ENCODE results near the gene IKBIP.
"Not testable (repeated sequence)": the region's sequence is repeated elsewhere in the genome, so short reads cannot be mapped to it uniquely, and the experiment has no call there.

Gene IKBIP

DNA sequence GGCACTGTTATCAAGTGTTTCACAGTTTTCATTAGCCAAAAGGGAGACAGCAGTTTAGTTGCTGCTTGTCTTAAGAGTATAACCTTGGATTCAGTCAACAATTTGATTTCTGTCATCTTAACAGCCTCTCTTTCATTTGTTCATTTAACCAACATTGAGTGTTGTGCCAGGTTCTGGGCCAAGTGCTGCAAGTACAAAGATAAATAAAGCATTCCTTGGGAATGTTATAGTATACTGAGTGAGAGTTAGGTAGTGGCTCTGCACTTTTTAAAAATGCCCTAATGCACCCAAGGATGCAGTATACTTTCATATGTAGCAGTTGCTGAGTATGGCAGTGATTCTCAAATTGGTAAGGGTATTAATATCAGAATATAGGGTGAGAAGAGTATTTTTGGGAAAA lies 15.9 kb upstream of the IKBIP start:
- Histone ChIP-seq H3K4me3 (ENCODE audit: low read depth, low read length) (no peak overlapping the region), H3K9ac (ENCODE audit: low read depth, low read length) (no peak overlapping the region), H3K27me3 (ENCODE audit: control insufficient read depth, insufficient read depth, low read length) (no peaks in the 10 kb centered on the region), H3K4me1 (ENCODE audit: control insufficient read depth, insufficient read depth, low read length) (no peaks in the 10 kb centered on the region), H3K9me3 (ENCODE audit: control insufficient read depth, insufficient read depth, low read length) (no peaks in the 10 kb centered on the region), H3K27ac (ENCODE audit: low read depth, low read length) (no peak overlapping the region), H3K36me3 (ENCODE audit: control insufficient read depth, insufficient read depth, low read length) (peaks cover 44% of the 10 kb centered on the region)

DNA sequence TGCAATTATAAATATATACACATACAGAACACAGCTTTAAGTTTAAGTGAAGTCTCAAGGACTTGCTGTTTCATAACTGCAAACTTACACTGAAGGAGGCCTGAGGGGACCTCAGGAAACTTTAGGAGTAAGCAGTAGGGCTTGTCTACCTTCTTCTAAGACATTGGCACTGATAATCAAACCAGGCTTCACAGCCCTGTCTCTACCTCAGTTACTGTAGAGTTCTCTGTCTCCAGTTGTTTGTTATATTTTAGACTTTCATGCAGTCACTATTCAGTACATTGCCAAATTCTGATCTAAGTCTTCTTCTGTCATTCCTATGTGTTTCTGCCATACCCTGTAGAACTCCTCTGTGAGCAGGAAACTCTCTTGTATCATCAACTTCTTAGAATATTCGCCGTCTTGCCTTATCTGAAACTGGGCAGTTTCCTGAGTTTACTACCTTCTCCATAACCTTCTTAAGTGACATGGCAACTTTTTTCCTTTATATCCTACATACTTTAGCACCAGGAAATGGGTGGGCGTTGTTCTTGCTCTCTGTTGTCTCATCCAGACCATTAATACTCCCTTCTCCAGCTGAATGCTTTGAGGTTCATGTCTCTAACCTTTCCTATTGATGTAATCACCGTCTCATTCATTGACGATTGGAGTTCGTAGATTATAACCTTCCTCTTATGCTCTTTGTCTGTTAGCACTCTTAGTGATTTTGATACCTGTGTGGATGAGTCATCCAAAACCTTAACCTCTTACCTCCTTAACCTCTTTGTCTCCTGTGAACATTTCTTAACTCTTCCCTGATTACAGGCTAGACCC lies 11.9 kb upstream of the IKBIP start:
- Histone ChIP-seq H3K4me1 (ENCODE audit: control insufficient read depth, insufficient read depth, low read length) (no peaks in the 10 kb centered on the region), H3K4me3 (ENCODE audit: low read depth, low read length) (no peak overlapping the region), H3K27me3 (ENCODE audit: control insufficient read depth, insufficient read depth, low read length) (no peaks in the 10 kb centered on the region), H3K9ac (ENCODE audit: low read depth, low read length) (no peak overlapping the region), H3K9me3 (ENCODE audit: control insufficient read depth, insufficient read depth, low read length) (no peaks in the 10 kb centered on the region), H3K36me3 (ENCODE audit: control insufficient read depth, insufficient read depth, low read length) (peaks cover 31% of the 10 kb centered on the region; the same call in 1 of the 2 replicates), H3K27ac (ENCODE audit: low read depth, low read length) (no peak overlapping the region)

DNA sequence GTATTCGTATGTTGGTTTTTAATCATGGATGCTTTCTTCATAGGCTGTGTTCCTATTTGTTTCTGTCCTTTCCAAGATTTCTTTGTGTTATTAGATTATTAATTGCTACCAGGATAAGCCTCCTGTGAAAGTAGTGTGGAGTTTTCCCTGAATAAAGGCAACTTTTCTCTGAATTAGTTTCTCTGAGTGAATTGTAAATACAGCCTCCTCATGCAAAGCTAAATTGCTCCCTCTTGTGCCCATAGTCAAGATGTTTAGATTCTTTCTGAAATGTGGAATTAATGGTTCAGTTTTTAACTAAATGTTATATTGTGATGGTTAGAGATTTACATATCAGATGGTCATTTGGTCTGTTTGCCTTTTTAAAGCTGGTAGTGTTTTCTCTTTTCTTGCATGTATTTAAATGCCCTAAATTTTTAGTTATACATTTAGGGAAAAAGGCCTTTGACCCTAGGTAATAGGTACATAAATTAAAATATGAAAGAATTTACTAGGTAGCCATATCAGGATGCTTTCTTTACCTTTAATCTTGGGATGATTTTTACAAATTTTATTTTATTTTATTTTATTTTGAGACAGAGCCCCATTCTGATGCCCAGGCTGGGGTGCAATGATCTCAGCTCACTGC lies 9.4 kb upstream of the IKBIP start:
- Histone ChIP-seq H3K27ac (ENCODE audit: low read depth, low read length) (no peak overlapping the region), H3K36me3 (ENCODE audit: control insufficient read depth, insufficient read depth, low read length) (peaks cover 45% of the 10 kb centered on the region), H3K4me3 (ENCODE audit: low read depth, low read length) (no peak overlapping the region), H3K9ac (ENCODE audit: low read depth, low read length) (no peak overlapping the region), H3K4me1 (ENCODE audit: control insufficient read depth, insufficient read depth, low read length) (no peaks in the 10 kb centered on the region), H3K27me3 (ENCODE audit: control insufficient read depth, insufficient read depth, low read length) (no peaks in the 10 kb centered on the region), H3K9me3 (ENCODE audit: control insufficient read depth, insufficient read depth, low read length) (no peaks in the 10 kb centered on the region)

DNA sequence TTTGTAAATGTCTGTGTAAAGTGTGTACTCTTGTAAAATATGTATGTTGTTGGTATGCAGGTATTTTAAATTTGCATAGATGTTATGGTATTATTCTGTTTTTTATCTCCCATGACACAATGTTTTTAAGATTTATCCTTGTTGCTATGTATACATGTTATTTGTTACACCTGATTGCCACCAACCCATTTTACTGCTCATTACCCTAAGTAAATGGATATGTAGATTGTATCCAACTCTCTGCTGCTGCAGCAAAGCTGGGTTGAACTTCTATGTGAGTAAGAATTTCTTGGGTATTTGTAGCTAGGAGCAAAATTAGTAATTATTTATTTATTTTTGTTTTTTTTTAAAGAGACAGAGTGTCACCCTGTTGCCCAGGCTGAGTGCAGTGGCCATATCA lies 6.7 kb upstream of the IKBIP start:
- no peak overlapping the region for H3K4me3 ChIP-seq (ENCODE audit: low read depth, low read length)
- H3K27me3 ChIP-seq (ENCODE audit: control insufficient read depth, insufficient read depth, low read length), result no peaks in the 10 kb centered on the region
- no peak overlapping the region for H3K9ac ChIP-seq (ENCODE audit: low read depth, low read length)
- no peak overlapping the region for H3K27ac ChIP-seq (ENCODE audit: low read depth, low read length)
- 0 out of 2 replicates have a peak, but pooled peaks cover 3% of the 10 kb centered on the region for H3K4me1 ChIP-seq (ENCODE audit: control insufficient read depth, insufficient read depth, low read length)
- peaks cover 36% of the 10 kb centered on the region for H3K36me3 ChIP-seq (ENCODE audit: control insufficient read depth, insufficient read depth, low read length)
- H3K9me3 ChIP-seq (ENCODE audit: control insufficient read depth, insufficient read depth, low read length), result no peaks in the 10 kb centered on the region

DNA sequence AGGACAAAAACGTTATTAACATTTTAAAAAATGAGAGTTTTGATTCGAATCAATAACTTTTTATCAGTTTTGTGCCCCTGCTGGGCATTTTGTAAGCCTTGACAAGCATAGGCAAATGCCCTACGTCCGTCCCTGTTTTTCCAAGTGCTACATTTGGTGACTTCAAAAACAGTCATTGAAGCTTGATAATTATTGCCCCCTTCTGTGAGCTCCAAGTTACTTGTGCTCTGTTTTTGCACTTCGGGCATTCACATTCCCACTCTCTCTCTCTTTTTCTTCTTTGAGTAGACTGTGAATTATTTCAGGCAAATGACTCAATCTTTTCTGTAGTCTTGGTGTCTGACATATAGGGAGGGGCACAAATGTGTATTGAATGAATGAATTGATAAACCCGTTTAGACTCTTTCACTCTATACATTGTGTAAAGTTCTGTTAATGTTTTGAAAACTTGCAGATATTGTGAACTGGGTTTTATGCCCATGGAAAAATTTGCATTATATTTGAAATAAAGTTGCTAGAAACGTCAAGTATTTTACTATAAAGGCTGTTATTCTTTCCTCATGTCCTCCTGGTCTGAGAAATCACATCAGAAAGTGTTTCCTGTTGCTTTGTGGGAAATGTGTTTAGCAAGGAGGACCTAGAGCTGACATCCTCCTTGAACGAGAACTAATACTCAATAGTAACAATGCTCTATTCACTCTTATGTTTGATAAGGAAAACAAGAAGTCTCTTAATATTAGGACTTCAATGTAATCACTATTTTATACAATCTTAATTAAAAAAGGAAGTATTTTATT lies 1.9 kb upstream of the IKBIP start:
- no peaks in the 10 kb centered on the region for H3K27me3 ChIP-seq (ENCODE audit: control insufficient read depth, insufficient read depth, low read length)
- H3K36me3 ChIP-seq (ENCODE audit: control insufficient read depth, insufficient read depth, low read length), result peaks cover 29% of the 10 kb centered on the region
- no peak overlapping the region for H3K9ac ChIP-seq (ENCODE audit: low read depth, low read length)
- no peaks in the 10 kb centered on the region for H3K9me3 ChIP-seq (ENCODE audit: control insufficient read depth, insufficient read depth, low read length)
- H3K27ac ChIP-seq (ENCODE audit: low read depth, low read length), result no peak overlapping the region
- H3K4me3 ChIP-seq (ENCODE audit: low read depth, low read length), result peak overlapping the region; percentile 96
- H3K4me1 ChIP-seq (ENCODE audit: control insufficient read depth, insufficient read depth, low read length), result 0 out of 2 replicates have a peak, but pooled peaks cover 3% of the 10 kb centered on the region

DNA sequence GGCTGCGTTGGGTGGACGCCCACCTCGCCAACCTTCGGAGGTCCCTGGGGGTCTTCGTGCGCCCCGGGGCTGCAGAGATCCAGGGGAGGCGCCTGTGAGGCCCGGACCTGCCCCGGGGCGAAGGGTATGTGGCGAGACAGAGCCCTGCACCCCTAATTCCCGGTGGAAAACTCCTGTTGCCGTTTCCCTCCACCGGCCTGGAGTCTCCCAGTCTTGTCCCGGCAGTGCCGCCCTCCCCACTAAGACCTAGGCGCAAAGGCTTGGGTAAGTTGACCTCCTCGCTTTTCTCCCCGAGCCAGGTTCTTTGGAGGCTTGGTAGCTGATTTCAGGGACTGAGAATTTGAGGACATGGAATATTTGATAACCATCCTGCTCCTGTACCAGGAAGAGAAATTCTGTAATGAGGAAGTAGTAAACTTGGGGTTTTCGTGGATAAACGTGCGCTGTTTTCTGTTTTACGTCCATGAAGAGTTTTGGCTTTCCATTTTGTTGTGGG lies 1.0 kb upstream of the IKBIP start:
- peak overlapping the region; percentile 72 for H3K9ac ChIP-seq (ENCODE audit: low read depth, low read length)
- peaks cover 22% of the 10 kb centered on the region for H3K36me3 ChIP-seq (ENCODE audit: control insufficient read depth, insufficient read depth, low read length)
- peak overlapping the region; percentile 97 for H3K27ac ChIP-seq (ENCODE audit: low read depth, low read length)
- no peaks in the 10 kb centered on the region for H3K27me3 ChIP-seq (ENCODE audit: control insufficient read depth, insufficient read depth, low read length)
- H3K4me3 ChIP-seq (ENCODE audit: low read depth, low read length), result peak overlapping the region; percentile 96
- no peaks in the 10 kb centered on the region for H3K9me3 ChIP-seq (ENCODE audit: control insufficient read depth, insufficient read depth, low read length)
- H3K4me1 ChIP-seq (ENCODE audit: control insufficient read depth, insufficient read depth, low read length), result 0 out of 2 replicates have a peak, but pooled peaks cover 3% of the 10 kb centered on the region

DNA sequence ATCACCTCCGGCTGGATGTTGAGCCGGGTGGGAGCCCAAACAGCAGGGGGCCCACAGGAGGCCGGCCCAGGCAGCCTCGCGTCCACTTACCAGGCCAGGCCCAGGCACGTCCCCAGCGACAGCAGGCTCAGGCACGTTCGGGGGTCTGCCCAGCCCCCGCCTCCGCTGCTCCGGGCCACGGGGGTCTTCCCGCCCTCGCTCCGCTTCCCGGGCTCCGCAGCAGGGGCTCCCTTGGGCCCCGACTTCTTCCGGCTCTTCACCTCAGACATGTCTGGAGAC lies 216 bp downstream of the IKBIP start:
- Histone ChIP-seq H3K9ac (ENCODE audit: low read depth, low read length) (peak overlapping the region; percentile 29), H3K4me3 (ENCODE audit: low read depth, low read length) (peak overlapping the region; percentile 96), H3K9me3 (ENCODE audit: control insufficient read depth, insufficient read depth, low read length) (no peaks in the 10 kb centered on the region)

DNA sequence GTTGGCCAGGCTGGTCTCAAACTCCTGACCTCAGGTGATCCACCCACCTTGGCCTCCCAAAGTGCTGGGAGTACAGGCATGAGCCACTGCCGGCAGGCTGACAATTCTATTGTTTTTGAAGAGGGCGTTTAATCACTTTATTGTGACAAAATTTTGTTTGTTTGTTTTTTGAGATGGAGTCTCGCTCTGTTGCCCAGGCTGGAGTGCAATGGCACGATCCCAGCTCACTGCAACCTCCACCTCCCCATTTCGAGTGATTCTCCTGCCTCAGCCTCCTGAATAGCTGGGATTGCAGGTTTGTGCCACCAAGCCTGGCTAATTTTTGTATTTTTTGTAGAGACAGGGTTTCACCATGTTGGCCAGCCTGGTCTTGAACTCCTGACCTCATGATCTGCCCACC lies 1.8 kb downstream of the IKBIP start:
- not testable (repeated sequence) for H3K36me3 ChIP-seq (ENCODE audit: control insufficient read depth, insufficient read depth, low read length); H3K4me1 ChIP-seq (ENCODE audit: control insufficient read depth, insufficient read depth, low read length); H3K9ac ChIP-seq (ENCODE audit: low read depth, low read length); H3K27me3 ChIP-seq (ENCODE audit: control insufficient read depth, insufficient read depth, low read length); H3K27ac ChIP-seq (ENCODE audit: low read depth, low read length); H3K9me3 ChIP-seq (ENCODE audit: control insufficient read depth, insufficient read depth, low read length); H3K4me3 ChIP-seq (ENCODE audit: low read depth, low read length)

More for the DNA sequence above, 216 bp downstream of the IKBIP start:
- Histone ChIP-seq H3K36me3 (ENCODE audit: control insufficient read depth, insufficient read depth, low read length) (peaks cover 11% of the 10 kb centered on the region), H3K4me1 (ENCODE audit: control insufficient read depth, insufficient read depth, low read length) (0 out of 2 replicates have a peak, but pooled peaks cover 3% of the 10 kb centered on the region), H3K27me3 (ENCODE audit: control insufficient read depth, insufficient read depth, low read length) (no peaks in the 10 kb centered on the region), H3K27ac (ENCODE audit: low read depth, low read length) (peak overlapping the region; percentile 97)

DNA sequence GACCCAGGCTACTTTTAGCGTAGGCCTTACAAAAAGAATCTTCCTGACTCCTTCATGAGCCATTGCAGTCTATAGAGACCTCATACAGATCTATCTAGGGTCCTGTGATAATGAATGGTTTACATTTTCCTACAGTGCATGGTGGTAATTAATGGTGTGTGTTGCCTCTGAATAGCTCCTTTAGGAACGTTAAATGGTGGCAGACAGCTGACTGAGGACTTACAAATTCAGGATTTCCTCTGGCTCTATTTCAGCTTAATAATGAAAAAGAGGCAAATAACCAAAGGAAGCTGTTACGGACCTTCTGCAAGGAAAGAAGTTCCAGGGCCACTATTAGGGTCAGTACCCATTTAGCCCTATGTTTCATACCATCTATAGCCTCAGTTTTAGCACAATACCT lies 5.1 kb downstream of the IKBIP start:
- no peak overlapping the region for H3K9ac ChIP-seq (ENCODE audit: low read depth, low read length)
- no peaks in the 10 kb centered on the region for H3K9me3 ChIP-seq (ENCODE audit: control insufficient read depth, insufficient read depth, low read length)

DNA sequence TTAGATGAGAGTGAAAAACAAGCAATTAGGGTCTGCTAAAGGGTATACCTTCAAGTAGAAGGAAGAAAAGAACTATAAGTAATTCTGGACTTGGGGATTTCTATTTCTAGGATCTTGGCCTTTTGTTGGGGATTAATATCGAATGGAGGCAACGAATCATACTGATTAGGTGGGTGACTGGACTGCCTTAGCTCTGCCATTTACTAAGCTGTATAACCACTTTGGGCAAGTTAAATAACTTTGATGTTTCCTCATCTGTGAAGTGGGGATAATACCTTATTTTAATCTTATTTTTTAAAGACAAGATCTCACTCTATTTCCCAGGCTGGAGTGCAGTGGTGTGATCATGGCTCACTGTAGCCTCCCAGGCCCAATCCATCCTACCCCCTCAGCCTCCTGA lies 6.6 kb downstream of the IKBIP start:
- H3K9me3 ChIP-seq (ENCODE audit: control insufficient read depth, insufficient read depth, low read length), result no peaks in the 10 kb centered on the region
- no peaks in the 10 kb centered on the region for H3K4me1 ChIP-seq (ENCODE audit: control insufficient read depth, insufficient read depth, low read length)
- H3K36me3 ChIP-seq (ENCODE audit: control insufficient read depth, insufficient read depth, low read length), result peaks cover 3% of the 10 kb centered on the region
- no peak overlapping the region for H3K27ac ChIP-seq (ENCODE audit: low read depth, low read length)
- no peak overlapping the region for H3K4me3 ChIP-seq (ENCODE audit: low read depth, low read length)
- no peak overlapping the region for H3K9ac ChIP-seq (ENCODE audit: low read depth, low read length)
- H3K27me3 ChIP-seq (ENCODE audit: control insufficient read depth, insufficient read depth, low read length), result no peaks in the 10 kb centered on the region

More for the DNA sequence above, 5.1 kb downstream of the IKBIP start:
- Histone ChIP-seq H3K4me3 (ENCODE audit: low read depth, low read length) (no peak overlapping the region), H3K27me3 (ENCODE audit: control insufficient read depth, insufficient read depth, low read length) (no peaks in the 10 kb centered on the region), H3K27ac (ENCODE audit: low read depth, low read length) (no peak overlapping the region), H3K36me3 (ENCODE audit: control insufficient read depth, insufficient read depth, low read length) (no peaks in the 10 kb centered on the region), H3K4me1 (ENCODE audit: control insufficient read depth, insufficient read depth, low read length) (no peaks in the 10 kb centered on the region)

DNA sequence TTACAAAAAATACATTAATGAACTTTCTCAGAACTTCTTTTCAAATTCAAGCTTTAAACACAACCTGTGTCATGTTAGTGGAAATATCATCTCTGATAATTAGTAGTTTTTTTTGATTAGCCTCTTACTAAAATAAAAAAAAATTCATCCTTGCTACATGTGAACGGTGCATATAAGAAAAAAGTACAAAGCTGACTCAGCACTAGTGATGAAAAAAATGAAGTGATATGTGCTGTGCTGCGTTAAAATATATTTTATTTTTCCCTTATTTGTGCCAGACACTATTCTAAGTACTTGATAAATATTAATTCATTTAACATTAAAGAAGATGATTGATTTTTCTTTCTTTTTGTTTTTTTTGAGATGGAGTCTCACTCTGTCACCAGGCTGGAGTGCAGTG lies 7.5 kb downstream of the IKBIP start:
- Histone ChIP-seq H3K9ac (ENCODE audit: low read depth, low read length) (no peak overlapping the region), H3K36me3 (ENCODE audit: control insufficient read depth, insufficient read depth, low read length) (peaks cover 3% of the 10 kb centered on the region), H3K4me3 (ENCODE audit: low read depth, low read length) (no peak overlapping the region), H3K27me3 (ENCODE audit: control insufficient read depth, insufficient read depth, low read length) (no peaks in the 10 kb centered on the region), H3K4me1 (ENCODE audit: control insufficient read depth, insufficient read depth, low read length) (no peaks in the 10 kb centered on the region), H3K9me3 (ENCODE audit: control insufficient read depth, insufficient read depth, low read length) (no peaks in the 10 kb centered on the region), H3K27ac (ENCODE audit: low read depth, low read length) (no peak overlapping the region)

Measured in HUES48 (cell line).